GM21786 (cell line): ENCODE measurements around the gene CAMK2D.
"Not testable (repeated sequence)": the region's sequence is repeated elsewhere in the genome, so short reads cannot be mapped to it uniquely, and the experiment has no call there.

Source experiments
- ATAC-seq: cut with Tn5 transposase; IDR thresholded peaks from one replicate; pipeline ENCODE4 v1.9.1; 2021; ENCODE audit not compliant: unreplicated experiment

CAMK2D gene

DNA sequence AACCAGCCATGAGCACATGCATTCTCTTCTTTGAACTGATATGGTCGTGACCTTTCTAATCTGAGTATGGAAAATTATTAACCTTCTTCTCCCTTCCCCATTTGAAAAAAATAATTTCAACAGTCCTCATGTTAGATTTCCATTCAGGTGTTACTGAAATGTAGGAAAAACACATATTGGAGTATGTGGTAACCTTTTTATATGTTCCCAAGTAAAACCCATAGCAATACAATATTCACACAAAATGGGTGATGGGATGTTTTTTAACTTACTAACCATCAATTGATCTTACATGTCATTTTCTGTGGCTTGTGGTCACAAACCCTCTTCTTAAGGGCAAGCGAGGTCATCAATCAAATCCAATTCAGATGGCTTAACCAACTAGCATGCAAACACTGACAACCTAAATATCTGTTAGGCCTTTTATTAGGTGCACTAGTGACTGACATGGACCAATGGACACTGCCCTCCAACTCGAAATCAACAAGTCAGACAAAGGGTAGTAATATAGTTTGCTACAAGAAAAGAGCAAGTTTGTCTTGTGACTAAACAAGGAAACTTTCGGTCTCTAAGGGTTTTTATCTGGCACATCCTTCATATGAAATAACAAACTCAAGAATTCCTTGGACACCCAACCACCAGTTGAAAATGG lies 74.3 kb downstream of the CAMK2D start:
- ATAC-seq, result peak; percentile 31

DNA sequence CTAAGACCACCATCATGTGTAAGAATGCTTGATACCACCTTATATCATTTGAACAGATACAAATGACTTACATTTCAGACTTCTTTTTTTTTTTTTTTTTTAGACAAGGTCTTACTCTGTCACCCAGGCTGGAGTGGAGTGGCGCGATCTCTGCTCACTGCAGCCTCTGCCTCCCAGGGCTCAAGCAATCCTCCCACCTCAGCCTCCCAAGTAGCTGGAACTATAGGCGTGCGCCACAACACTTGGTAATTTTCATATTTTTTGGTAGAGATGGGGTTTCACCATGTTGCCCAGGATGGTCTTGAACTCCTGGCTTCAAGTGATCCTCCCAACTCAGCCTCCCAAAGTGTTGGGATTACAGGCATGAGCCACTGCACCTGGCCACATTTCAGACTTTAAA lies 76.4 kb downstream of the CAMK2D start:
- not testable (repeated sequence) for ATAC-seq

- no peak for ATAC-seq
These were observed 76.9 kb downstream of the CAMK2D start for GRCh38 chr4:113684534-113685091.

GRCh38 chr4:113682730-113683537 lies 78.6 kb downstream of the CAMK2D start:
- ATAC-seq, result peak; percentile 95

GRCh38 chr4:113678641-113679040 lies 82.9 kb downstream of the CAMK2D start:
- no peak for ATAC-seq

DNA sequence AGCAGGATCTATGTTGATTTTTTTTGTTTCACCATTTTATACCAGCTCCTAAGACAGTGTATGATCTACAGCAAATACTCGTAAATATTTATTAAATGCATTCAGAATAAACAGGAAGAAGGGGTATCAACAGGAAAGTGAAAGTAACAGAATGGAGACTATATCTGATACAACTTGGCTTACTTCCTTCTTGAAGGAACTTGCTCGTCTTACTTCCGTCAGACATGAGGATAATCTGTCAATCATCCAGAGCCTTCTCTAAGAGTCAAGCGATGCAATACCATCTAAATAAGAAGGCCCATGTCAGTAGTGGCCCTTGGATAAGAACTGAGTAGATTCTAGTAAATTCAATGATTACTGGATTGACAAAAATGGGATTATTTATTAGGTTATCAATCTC lies 84.2 kb downstream of the CAMK2D start:
- ATAC-seq, result no peak

- no peak for ATAC-seq
These were observed 85.5 kb downstream of the CAMK2D start for GRCh38 chr4:113675731-113676697.

DNA sequence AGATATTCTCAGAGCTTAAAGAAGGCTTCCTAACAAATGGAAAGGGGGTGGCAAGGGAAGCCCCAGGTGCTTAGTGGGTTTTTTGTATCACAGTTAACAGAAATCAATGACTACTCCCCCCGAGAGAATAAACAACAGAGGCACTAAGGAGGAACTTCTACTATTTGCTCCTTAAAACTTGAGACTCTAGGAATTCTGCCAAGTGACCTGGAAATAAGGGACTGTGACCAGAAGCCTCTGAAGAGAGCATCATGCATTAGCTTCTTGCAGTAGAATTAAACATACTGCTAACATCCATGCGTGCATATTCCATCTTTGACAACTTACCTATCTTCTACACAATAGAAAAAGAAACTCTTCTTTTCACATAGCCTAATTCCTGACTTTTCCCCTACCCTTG lies 86.8 kb downstream of the CAMK2D start:
- no peak for ATAC-seq

DNA sequence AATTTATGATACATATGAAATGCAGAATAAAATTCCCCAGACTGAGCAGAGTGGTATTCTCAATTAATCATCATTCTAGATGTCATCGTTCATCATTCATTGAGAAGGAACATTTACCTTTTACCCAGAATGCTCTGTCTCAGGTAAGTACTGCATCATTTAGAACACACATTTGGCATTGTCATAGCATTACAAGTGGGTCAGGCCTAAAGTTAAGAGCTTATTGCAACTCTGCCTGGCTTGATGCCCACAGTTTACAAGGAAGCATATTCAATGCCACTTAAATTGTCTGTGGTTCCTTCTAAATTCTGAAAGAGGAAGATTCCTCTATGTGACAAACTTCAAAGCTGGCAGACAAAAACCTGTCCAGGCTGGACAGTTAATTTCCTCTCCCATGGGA lies 87.3 kb downstream of the CAMK2D start:
- no peak for ATAC-seq

DNA sequence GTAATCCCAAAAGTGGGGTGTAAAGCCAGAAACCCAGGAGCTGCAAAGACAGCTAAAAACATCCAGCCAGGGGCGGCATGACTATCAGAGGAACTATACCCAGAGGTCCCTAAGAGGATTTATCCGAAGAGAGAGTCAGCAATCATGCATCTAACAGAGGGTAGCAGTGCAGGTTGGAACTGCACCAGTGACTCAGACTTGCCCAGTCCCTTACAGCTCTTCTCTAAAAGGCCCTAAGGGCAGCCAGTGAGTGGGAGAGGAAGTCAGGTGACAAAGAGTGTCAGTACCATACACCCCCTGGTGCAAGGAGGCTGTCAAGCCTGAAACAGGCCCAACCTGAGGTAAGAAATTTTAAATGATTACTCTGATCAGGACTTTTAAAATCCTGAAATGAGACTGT lies 88.1 kb downstream of the CAMK2D start:
- peak; percentile 93 for ATAC-seq

GRCh38 chr4:113666386-113667114 lies 95.0 kb downstream of the CAMK2D start:
- ATAC-seq, result no peak

DNA sequence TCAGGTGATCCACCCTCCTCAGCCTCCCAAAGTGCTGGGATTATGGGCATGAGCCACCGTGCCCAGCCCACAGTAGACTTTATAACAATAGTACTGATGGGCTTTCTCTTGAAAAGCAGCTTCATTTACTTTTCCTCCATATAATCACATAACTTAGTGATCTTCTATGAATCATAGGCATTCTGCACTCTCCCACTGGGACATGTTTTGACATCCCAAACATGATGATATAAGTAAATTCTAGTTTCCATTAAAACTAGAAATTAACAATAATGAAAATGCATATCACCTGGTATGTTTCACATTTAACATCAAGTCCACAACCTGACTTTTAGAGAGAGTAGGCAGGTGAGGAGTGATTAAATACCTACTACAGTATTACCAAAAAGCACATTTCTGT lies 96.5 kb downstream of the CAMK2D start:
- ATAC-seq, result no peak

DNA sequence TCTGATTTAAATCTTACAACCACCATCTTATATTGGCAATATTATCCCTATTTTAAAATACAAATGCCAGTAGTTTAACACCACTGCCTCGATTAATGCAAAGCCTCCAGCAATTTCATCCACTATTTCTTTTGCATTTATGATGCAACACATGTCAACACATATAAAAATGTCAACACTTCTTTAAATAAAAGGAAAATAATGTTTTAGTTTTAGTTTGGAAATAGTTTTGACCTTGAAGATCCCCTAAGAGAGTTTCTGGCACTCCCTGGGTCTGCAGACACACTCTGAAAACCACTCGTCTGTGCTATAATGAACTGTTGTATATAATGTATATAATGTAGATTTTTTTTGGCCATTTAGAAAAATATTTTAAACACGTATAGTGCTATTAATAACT lies 99.0 kb downstream of the CAMK2D start:
- ATAC-seq, result no peak

DNA sequence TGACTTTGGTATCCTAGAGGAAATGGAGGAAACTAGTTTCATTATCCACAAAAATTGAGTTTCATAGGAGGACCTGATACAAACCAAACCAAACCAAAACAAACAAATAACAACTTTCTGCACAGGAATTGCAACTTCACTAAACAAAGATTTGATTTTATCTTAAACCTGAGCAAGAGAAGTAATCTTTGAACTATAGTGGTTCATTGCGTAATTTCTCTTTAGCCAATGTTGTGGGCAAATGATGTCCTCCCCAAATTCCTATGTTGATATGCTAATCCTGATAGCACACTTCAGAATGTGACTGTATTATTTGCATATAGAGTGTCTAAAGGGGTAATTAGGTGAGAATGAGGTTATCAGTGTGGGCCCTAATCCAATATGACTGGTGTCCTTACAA lies 102.4 kb downstream of the CAMK2D start:
- no peak for ATAC-seq

GRCh38 chr4:113657586-113658233 lies 103.8 kb downstream of the CAMK2D start:
- no peak for ATAC-seq

GRCh38 chr4:113653871-113654270 lies 107.7 kb downstream of the CAMK2D start:
- no peak for ATAC-seq

- no peak for ATAC-seq
These were observed 115.1 kb downstream of the CAMK2D start for GRCh38 chr4:113646442-113646822.

DNA sequence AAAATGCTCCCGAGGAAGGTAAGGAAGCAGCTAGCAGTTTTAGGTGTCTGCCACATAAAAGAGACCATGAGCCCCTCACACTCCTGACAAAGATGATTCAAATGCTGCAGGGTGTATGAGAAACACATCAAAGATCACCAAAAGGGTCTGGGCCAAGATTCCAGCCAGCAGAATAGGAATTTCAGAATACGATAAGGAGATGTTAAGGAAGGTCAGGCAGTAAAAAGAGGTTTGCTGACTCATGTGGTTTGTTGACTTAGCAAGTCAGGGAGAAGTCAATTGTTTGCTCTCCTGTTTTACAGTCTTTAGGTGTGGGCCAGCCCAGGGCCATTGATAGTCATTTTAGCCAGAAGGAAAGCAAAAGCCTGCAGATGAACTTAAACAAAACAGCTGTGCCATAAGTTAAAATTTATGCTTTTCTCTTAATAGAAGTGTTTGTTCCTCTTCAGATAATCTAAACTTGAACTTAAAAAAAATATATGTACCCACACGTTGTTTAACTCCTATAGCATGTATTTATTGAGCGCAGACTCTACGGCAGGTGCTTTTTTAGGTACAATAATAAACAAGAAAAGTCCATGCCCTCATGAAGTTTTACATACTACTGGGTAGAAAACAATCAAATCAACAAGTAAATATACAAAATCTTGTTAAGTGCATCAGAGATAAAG lies 115.6 kb downstream of the CAMK2D start:
- ATAC-seq, result no peak

DNA sequence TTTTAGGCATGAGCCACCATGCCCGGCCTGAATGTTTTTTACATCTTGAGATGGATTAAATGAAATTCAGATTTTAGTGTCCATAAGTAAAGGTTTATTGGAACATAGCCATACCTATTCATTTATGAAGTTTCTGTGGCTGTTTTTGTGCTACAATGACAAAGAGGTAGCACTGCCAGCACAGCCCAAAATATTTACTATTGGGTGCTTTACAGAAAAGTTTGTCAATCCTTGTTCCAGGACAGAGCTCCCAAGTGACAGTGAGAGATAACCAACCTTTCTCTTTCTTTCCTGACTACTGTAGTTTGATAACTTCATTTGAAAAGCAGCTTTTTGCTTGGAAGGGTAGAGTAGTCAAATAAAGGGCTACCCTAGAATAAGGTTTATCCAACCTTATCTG lies 116.2 kb downstream of the CAMK2D start:
- no peak for ATAC-seq
